Naive thymus-derived CD4-positive, alpha-beta T cell (primary cell): ENCODE measurements around the gene CELF3. TPM values are rescaled to one million over a fixed set of nuclear protein-coding genes. Genes with fewer than 3 reads are reported as not detected.
A peak's percentile ranks its signal among the peaks of the same experiment; 100 is the strongest.

Experiments used
- ATAC-seq: fragments of 150-1000 bp; cut with Tn5 transposase; 2 replicates; pipeline ENCODE4 v1.10.0; 2021; ENCODE audit warnings: mild to moderate bottlenecking, moderate library complexity
- CTCF ChIA-PET: fragments of 350-600 bp; sonication (Branson Sonifier 250); formaldehyde crosslinking; loops from one replicate; lab custom pipeline; 2021; ENCODE audit warnings: antibody characterized with exemption; lab: Charles Lee
- POLR2A ChIA-PET: fragments of 350-600 bp; sonication (Branson Sonifier 250); formaldehyde crosslinking; loops from one replicate; lab custom pipeline; 2021; ENCODE audit warnings: antibody characterized with exemption, inconsistent platforms; lab: Charles Lee
- DNase-seq, 9 donors: peaks; one replicate each; pipeline versions ENCODE4 v3.0.0 to v3.0.0-alpha.2; 2020 to 2022; ENCODE audit warnings: mixed read lengths in 1 of 9
- H3K27ac ChIP-seq: one replicate; pipeline ENCODE4 v1.7.0; 2013; ENCODE audit warnings: mild to moderate bottlenecking, low read depth, low read length, moderate library complexity
- H3K27me3 ChIP-seq, 2 donors: one replicate each; pipeline ENCODE4 v1.7.0; 2013; ENCODE audit warnings: low read length in 2 of 2, mild to moderate bottlenecking in 2 of 2, moderate library complexity in 2 of 2; ENCODE audit not compliant: control insufficient read depth in 2 of 2, insufficient read depth in 2 of 2
- H3K36me3 ChIP-seq, 3 experiments: 1 replicate in 2 of 3; 2 replicates in 1 of 3; pipeline ENCODE4 v1.7.0; 2013; ENCODE audit warnings: low read length in 3 of 3, mild to moderate bottlenecking in 3 of 3, moderate library complexity in 1 of 3; ENCODE audit not compliant: insufficient read depth in 3 of 3, control insufficient read depth in 2 of 3
- H3K4me1 ChIP-seq, 2 donors: one replicate each; pipeline ENCODE4 v1.7.0; 2013; ENCODE audit warnings: low read length in 2 of 2, mild to moderate bottlenecking in 2 of 2, moderate library complexity in 1 of 2; ENCODE audit not compliant: control insufficient read depth in 2 of 2, insufficient read depth in 2 of 2
- H3K4me3 ChIP-seq: 2 replicates; pipeline ENCODE4 v1.7.0; 2013; ENCODE audit warnings: mild to moderate bottlenecking, low read length
- H3K9me3 ChIP-seq, 3 experiments: 1 replicate in 2 of 3; 2 replicates in 1 of 3; pipeline ENCODE4 v1.7.0; 2013; ENCODE audit warnings: low read length in 3 of 3; ENCODE audit not compliant: control insufficient read depth in 2 of 3
- H3K27ac Mint-ChIP-seq, 9 donors: one replicate each; pipeline ENCODE4 v1.8.0; 2020 to 2022; ENCODE audit warnings: mixed read lengths in 9 of 9, mild to moderate bottlenecking in 8 of 9, moderate library complexity in 5 of 9, inconsistent platforms in 2 of 9
- H3K27me3 Mint-ChIP-seq, 5 donors: one replicate each; pipeline ENCODE4 v1.8.0; 2021 to 2022; ENCODE audit warnings: mixed read lengths in 5 of 5, mild to moderate bottlenecking in 1 of 5
- H3K36me3 Mint-ChIP-seq, 5 donors: one replicate each; pipeline ENCODE4 v1.8.0; 2020 to 2022; ENCODE audit warnings: mixed read lengths in 5 of 5, mild to moderate bottlenecking in 3 of 5, inconsistent platforms in 1 of 5
- H3K4me1 Mint-ChIP-seq, 7 donors: one replicate each; pipeline ENCODE4 v1.8.0; 2020 to 2022; ENCODE audit warnings: mixed read lengths in 7 of 7, mild to moderate bottlenecking in 3 of 7, inconsistent platforms in 1 of 7
- H3K4me3 Mint-ChIP-seq, 10 donors: one replicate each; pipeline ENCODE4 v1.8.0; 2020 to 2022; ENCODE audit warnings: mild to moderate bottlenecking in 10 of 10, mixed read lengths in 10 of 10, moderate library complexity in 6 of 10, inconsistent platforms in 2 of 10
- H3K9me3 Mint-ChIP-seq, 11 donors: one replicate each; pipeline ENCODE4 v1.8.0; 2020 to 2022; ENCODE audit warnings: mixed read lengths in 11 of 11, mild to moderate bottlenecking in 4 of 11, inconsistent platforms in 1 of 11, moderate library complexity in 1 of 11
- intact Hi-C, 2 donors: fragments of 100-400 bp; cut with micrococcal nuclease; formaldehyde crosslinking; loops; one replicate each; pipeline ENCODE4 v1.15.1; 2023
- polyA plus RNA-seq, 2 donors: library from polyadenylated mRNA; unstranded; fragments of 300-500 nt; fragmentation: Illumina TruSeq; gene quantifications; one replicate each; pipeline ENCODE4 v1.2.3, GENCODE V29; 2021
- total RNA-seq, 6 experiments: library from RNA in 5 of 6; stranded (reverse) in 5 of 6; gene quantifications; 1 replicate in 5 of 6; 2 replicates in 1 of 6; pipeline ENCODE4 v1.2.3 and lab custom pipeline; 2021 to 2026

Gene CELF3
- total and polyA plus RNA-seq, 7 experiments from 2014 or later = not detected

DNA sequence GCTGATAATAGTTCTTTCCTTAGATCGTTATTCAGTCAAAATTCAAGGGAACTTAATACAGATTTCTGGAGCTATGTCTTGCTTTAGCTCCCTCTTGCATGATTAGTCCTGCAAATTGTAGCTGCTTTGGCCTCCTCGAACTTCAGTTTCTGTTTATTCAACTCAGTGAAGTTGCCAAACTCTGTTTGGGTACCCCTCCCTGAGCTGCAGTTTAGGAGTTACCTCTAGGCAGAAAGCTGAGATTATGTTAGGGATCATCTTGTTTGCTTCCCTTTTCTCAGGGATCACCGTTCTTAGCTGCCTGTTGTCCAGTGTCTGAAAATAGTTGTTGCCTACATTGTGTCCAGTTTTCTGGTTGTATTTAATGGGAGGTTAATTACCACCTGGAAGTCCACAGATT is 61.2 kb downstream of the CELF3 start:
- POLR2A ChIA-PET = interaction anchor here (0.6 kb wide), 1 partner anchor 241 kb away, joined by 3 read pairs; no protein-coding TSS in a partner anchor
- Mint-ChIP-seq H3K9me3 (peaks cover 0 to 4% (median 0%) of the 10 kb centered on the region in 11 donors), H3K4me3 (no peak overlapping the region), H3K27ac (no peak overlapping the region), H3K36me3 (peaks cover 3 to 51% (median 21%) of the 10 kb centered on the region in 5 donors), H3K4me1 (peaks cover 9 to 26% (median 17%) of the 10 kb centered on the region in 7 donors), H3K27me3 (no peaks in the 10 kb centered on the region)
- H3K4me3 ChIP-seq = no peak overlapping the region
- no peak for DNase-seq
- intact Hi-C loops = no loop called here
- no peaks in the 10 kb centered on the region for H3K9me3 ChIP-seq
- no peak overlapping the region for H3K27ac ChIP-seq
- no peaks in the 10 kb centered on the region for H3K27me3 ChIP-seq
- peaks cover 0 to 3% of the 10 kb centered on the region in 2 donors for H3K4me1 ChIP-seq
- CTCF ChIA-PET = interaction anchor here (1.2 to 1.3 kb wide), 2 partner anchors 19 to 79 kb away, joined by 3 read pairs; no protein-coding TSS in a partner anchor
- peaks cover 0 to 24% (median 0%) of the 10 kb centered on the region in 3 experiments for H3K36me3 ChIP-seq
- no peak for ATAC-seq

DNA sequence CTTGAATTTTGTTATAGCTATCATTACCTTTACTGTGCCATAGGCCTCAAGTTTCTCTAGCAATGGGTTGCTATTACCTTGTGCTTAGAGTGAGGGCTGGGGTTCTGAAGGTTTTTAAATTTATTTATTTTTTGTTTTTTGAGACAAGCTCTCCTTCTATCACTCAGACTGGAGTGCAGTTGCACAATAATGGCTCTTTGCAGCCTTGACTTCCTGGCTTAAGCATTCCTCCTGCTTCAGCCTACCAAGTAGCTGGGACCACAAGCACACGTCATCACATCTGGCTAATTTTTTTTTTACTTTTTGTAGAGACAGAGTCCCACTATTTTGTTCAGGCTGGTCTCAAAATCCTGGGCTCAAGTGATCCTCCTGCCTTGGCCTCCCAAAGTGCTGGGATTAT is 63.2 kb downstream of the CELF3 start:
- CTCF ChIA-PET = interaction anchor here (0.6 to 0.7 kb wide), 4 partner anchors 44 to 332 kb away, joined by 3 read pairs; no protein-coding TSS in a partner anchor
- H3K36me3 Mint-ChIP-seq = peaks cover 3 to 40% (median 17%) of the 10 kb centered on the region in 5 donors
- Histone ChIP-seq H3K9me3 (no peaks in the 10 kb centered on the region), H3K27me3 (no peaks in the 10 kb centered on the region), H3K36me3 (peaks cover 0 to 7% (median 0%) of the 10 kb centered on the region in 3 experiments), H3K4me3 (no peak overlapping the region), H3K4me1 (peaks cover 0 to 3% of the 10 kb centered on the region in 2 donors), H3K27ac (no peak overlapping the region)
- H3K27me3 Mint-ChIP-seq = no peaks in the 10 kb centered on the region
- peaks cover 0 to 7% (median 0%) of the 10 kb centered on the region in 11 donors for H3K9me3 Mint-ChIP-seq
- H3K27ac Mint-ChIP-seq = peak overlapping the region in 1 of 9 donors; percentile 55
- ATAC-seq (no peak), DNase-seq (no peak)
- peaks cover 9 to 26% (median 17%) of the 10 kb centered on the region in 7 donors for H3K4me1 Mint-ChIP-seq
- POLR2A ChIA-PET = no interaction called here
- intact Hi-C loops = no loop called here
- H3K4me3 Mint-ChIP-seq = no peak overlapping the region

Other genes starting within 250 kb of the CELF3 start
- 1 to 10 TPM in 2 of 5 experiments, under 1 TPM in 2, not detected in 1; 0.29 to 2.4 (median 1.3) TPM for gene CGN, start 205.4 kb downstream of the CELF3 start, total RNA-seq
- gene CGN, start 205.4 kb downstream of the CELF3 start, polyA plus RNA-seq = under 1 TPM in 1 of 2 donors, not detected in 1; 0.25 TPM
- gene TUFT1, start 176.5 kb downstream of the CELF3 start, total RNA-seq = 1 to 10 TPM in 4 of 5 experiments, under 1 TPM in 1; 0.92 to 4.8 (median 3.4) TPM
- 1 to 10 TPM; 2.2 to 3.1 TPM for gene TUFT1, start 176.5 kb downstream of the CELF3 start, polyA plus RNA-seq
- gene SNX27, start 104.8 kb downstream of the CELF3 start, total RNA-seq = 10 to 100 TPM; 25.5 to 42.1 (median 41.0) TPM
- gene SNX27, start 104.8 kb downstream of the CELF3 start, polyA plus RNA-seq = 10 to 100 TPM; 11.7 to 14.7 TPM
- gene RIIAD1, start 4.7 kb upstream of the CELF3 start, total RNA-seq = not detected
- gene RIIAD1, start 4.7 kb upstream of the CELF3 start, polyA plus RNA-seq = not detected
- 100 to 1,000 TPM in 2 of 5 experiments, 10 to 100 TPM in 3; 77.0 to 133 (median 81.5) TPM for gene MRPL9, start 46.7 kb upstream of the CELF3 start, total RNA-seq
- 100 to 1,000 TPM; 127 to 168 TPM for gene MRPL9, start 46.7 kb upstream of the CELF3 start, polyA plus RNA-seq
- gene TDRKH, start 73.7 kb upstream of the CELF3 start, total RNA-seq = 10 to 100 TPM in 3 of 5 experiments, 1 to 10 TPM in 2; 7.7 to 23.1 (median 17.0) TPM
- 10 to 100 TPM; 17.4 to 18.7 TPM for gene TDRKH, start 73.7 kb upstream of the CELF3 start, polyA plus RNA-seq
- under 1 TPM in 2 of 5 experiments, not detected in 3; 0.07 to 0.24 TPM for gene LINGO4, start 88.6 kb upstream of the CELF3 start, total RNA-seq
- not detected for gene LINGO4, start 88.6 kb upstream of the CELF3 start, polyA plus RNA-seq
- 1 to 10 TPM in 1 of 5 experiments, under 1 TPM in 4; 0.16 to 2.5 (median 0.21) TPM for gene RORC, start 115.0 kb upstream of the CELF3 start, total RNA-seq
- under 1 TPM in 1 of 2 donors, not detected in 1; 0.37 TPM for gene RORC, start 115.0 kb upstream of the CELF3 start, polyA plus RNA-seq
- under 1 TPM in 2 of 5 experiments, not detected in 3; 0.34 to 0.87 TPM for gene C2CD4D, start 123.0 kb upstream of the CELF3 start, total RNA-seq
- under 1 TPM in 1 of 2 donors, not detected in 1; 0.18 TPM for gene C2CD4D, start 123.0 kb upstream of the CELF3 start, polyA plus RNA-seq
- not detected for gene THEM5, start 136.9 kb upstream of the CELF3 start, total RNA-seq
- gene THEM5, start 136.9 kb upstream of the CELF3 start, polyA plus RNA-seq = not detected
- 100 to 1,000 TPM in 2 of 5 experiments, 10 to 100 TPM in 3; 37.6 to 143 (median 44.6) TPM for gene THEM4, start 192.7 kb upstream of the CELF3 start, total RNA-seq
- gene THEM4, start 192.7 kb upstream of the CELF3 start, polyA plus RNA-seq = 100 to 1,000 TPM; 113 to 122 TPM